NCI-H2171 treated with DMSO at 0.1 percent for 48 hours (cell line): Measurements from ENCODE around the gene AZU1.
"Not testable (repeated sequence)": the region's sequence is repeated elsewhere in the genome, so short reads cannot be mapped to it uniquely, and the experiment has no call there.

Experiments
- DNase-seq: peaks from one replicate; lab custom pipeline; 2025; lab: John Stamatoyannopoulos, UW

Gene AZU1

DNA sequence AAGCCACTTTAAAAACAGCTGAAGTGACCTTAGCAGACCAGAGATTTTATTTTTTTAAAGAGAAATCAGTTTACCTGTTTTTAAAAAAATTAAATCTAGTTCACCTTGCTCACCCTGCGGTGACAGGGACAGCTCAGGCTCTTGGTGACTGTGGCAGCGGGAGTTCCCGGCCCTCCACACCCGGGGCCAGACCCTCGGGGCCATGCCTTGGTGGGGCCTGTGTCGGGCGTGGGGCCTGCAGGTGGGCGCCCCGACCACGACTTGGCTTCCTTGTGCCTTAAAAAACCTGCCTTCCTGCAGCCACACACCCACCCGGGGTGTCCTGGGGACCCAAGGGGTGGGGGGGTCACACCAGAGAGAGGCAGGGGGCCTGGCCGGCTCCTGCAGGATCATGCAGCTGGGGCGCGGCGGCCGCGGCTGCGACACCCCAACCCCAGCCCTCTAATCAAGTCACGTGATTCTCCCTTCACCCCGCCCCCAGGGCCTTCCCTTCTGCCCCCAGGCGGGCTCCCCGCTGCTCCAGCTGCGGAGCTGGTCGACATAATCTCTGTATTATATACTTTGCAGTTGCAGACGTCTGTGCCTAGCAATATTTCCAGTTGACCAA is 16.7 kb upstream of the AZU1 start:
- DNase-seq = no peak

DNA sequence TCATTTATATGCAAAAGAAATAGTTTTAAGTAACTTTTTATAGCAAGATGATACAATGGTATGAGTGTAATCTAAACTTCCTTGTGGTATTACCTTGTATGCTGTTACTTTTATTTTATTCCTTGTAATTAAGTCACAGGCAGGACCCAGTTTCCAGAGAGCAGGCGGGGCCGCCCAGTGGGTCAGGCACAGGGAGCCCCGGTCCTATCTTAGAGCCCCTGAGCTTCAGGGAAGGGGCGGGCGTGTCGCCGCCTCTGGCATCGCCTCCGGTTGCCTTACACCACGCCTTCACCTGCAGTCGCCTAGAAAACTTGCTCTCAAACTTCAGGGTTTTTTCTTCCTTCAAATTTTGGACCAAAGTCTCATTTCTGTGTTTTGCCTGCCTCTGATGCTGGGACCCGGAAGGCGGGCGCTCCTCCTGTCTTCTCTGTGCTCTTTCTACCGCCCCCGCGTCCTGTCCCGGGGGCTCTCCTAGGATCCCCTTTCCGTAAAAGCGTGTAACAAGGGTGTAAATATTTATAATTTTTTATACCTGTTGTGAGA is 16.1 kb upstream of the AZU1 start:
- DNase-seq = no peak

- DNase-seq = no peak
These were observed 15.4 kb upstream of the AZU1 start for GRCh38 chr19:812049-812746.

DNA sequence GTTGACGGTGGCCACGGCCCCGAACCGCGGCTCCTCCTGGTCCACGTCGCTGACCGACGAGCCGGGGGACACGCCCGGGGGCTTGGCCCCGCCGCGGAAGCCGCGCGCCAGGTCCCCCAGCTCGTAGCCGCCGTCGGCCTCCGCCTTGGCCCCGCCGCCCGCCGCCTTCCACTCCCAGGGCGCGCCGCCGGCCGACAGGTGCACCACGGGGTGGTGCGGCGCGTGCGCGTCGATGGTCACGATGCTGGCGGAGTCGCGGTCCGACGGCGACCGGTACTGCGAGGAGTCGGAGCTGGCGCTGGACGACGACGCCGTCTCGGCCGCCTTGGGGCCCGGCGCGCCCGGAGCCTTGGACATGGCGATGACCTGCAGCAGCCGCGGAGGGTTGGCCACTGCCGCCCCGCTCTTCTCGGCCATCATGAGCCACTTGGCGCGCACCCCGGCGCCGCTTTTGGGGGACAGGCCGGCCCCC is 14.9 kb upstream of the AZU1 start:
- DNase-seq = no peak

- DNase-seq = no peak
These were observed 14.2 kb upstream of the AZU1 start for GRCh38 chr19:813219-814151.

DNA sequence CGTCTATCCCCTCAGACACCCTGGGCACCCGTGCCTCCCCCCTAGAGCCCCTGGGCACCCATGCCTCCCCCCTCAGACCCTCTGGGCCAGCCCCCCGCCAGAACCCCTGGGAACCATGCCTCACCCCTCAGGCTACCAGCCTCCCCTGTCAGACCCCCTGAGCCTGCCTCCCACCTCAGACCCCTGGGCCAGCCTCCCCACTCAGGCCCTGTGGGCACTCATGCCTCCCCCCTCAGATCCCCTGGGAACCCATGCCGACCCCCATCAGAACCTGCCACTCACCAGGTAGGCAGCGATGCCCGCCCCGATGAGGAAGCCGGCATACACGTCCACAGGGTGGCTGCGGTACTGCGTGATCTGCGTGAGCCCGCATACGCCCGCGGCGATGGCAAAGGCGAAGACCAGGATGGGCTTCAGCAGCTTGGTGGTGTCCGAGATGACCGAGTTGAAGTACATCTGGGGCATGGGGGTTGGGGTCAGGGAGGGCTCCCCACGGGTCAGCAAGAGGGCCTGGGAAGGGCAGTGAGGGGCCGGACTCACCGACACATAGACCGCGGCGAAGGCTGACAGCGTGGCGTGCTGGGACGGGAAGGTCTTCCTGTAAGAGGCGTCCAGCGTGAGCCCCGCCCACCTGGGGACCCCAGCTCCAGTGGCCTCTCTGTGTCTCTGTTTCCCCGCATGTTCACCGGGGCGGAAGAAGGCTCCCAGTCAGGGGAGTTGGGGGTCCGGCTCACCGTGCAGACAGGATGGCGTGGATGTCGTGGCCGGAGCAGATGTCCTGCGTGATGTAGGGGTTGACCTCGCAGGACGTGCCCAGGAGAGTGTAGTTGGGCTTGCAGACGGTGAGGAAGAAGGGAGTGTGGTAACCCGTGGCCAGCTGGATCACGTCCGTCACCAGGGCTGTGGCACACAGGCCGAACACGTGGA is 13.2 kb upstream of the AZU1 start:
- no peak for DNase-seq

DNA sequence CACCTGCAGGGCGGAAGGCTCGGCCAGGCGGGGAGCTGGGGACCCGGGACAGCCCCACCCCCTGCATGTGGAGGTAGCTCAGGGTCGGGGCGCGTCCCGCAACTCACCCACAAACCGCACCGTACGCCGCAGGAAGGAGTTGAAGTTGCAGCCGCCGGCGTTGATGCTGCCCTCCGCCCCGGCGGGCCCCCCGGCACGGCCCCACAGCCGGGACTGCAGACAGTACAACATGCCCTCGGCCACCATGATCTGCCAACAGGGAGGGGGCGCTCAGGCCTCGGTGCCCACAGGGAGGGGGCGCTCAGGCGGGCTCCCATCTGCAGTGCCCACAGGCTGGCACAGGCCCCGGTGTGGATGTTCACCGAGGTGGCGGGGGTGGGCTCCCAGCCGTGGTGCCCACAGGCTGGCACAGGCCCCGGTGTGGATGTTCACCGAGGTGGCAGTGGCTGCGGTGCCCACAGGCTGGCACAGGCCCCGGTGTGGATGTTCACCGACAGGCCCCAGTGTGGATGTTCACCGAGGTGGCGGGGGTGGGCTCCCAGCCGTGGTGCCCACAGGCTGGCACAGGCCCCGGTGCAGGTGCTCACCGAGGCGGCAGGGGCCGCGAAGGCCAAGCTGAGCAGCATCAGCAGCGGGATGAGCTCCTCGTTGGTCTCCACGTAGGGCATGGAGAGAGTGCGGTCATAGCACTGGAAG is 12.4 kb upstream of the AZU1 start:
- DNase-seq = no peak

- DNase-seq = no peak
These were observed 11.7 kb upstream of the AZU1 start for GRCh38 chr19:815775-816499.

DNA sequence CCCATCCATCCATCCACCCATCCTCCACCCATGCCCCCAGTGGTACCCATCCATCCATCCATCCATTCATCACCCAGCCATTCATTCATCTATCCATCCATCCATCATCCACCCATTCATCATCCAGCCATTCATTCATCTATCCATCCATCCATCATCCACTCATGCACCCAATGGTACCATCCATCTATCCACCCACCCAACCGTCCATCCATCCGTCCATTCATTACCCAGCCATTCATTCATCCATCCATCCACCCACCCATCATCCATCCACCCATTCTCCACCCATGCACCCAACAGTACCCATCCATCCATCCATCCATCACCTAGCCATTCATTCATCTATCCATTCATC is 11.2 kb upstream of the AZU1 start:
- DNase-seq = no peak

DNA sequence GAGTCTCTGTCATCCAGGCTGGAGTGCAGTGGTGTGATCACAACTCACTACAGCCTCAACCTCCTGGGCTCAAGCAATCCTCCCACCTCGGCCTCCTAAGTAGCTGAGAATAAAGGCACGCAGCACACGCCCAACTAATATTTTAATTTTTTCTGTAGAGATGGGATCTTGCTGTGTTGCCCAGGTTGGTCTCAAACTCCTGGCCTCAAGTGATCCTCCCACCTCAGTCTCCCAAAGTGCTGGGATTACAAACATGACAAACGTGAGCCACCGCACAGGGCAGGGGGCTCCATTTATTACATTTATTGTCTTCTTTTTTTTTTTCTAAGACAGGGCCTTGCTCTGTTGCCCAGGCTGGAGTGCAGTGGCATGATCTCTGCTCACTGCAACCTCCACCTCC is 7.4 kb upstream of the AZU1 start:
- DNase-seq = not testable (repeated sequence)

GRCh38 chr19:821231-821824 is 6.3 kb upstream of the AZU1 start:
- DNase-seq = no peak

DNA sequence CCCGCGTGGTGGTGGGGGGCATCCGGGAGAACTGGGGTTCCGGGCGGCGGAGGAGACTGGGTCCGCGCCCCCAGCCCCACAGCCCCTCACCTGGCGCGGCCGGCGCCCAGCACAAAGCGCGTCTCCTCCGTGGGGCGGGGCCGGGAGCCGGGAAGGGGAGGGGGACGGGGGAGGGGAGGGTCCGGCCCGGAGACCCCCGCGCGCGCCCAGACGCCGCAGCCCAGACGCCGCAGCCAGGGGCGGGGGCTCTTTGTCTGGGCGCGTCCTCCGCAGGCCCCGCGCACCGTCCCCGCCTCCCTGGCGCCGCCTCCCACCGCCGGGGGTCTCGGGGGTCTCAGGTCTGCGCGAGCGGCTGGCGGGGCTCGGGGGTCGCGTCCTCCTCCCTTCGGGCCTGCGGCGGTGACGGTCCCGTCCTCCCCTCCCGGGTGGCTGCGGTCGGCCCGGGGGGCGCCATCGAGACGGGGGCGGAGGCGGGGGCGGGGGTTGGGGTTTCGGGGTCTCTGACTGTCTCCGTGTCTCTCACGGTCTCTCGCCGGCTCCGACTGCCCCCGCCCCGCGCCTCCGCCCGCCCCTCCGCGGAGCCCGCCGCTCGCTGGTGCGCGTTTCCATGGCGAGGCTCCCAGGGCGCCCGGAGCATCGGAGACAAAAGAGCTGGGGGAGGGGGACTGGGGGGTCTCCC is 5.7 kb upstream of the AZU1 start, which contains the start of gene PLPPR3:
Gene PLPPR3, minus strand, starts transcription at position 131 of the 679 bp plus-strand sequence. CDS start 396 bp downstream, outside the sequence.
- peak; percentile 13 for DNase-seq

DNA sequence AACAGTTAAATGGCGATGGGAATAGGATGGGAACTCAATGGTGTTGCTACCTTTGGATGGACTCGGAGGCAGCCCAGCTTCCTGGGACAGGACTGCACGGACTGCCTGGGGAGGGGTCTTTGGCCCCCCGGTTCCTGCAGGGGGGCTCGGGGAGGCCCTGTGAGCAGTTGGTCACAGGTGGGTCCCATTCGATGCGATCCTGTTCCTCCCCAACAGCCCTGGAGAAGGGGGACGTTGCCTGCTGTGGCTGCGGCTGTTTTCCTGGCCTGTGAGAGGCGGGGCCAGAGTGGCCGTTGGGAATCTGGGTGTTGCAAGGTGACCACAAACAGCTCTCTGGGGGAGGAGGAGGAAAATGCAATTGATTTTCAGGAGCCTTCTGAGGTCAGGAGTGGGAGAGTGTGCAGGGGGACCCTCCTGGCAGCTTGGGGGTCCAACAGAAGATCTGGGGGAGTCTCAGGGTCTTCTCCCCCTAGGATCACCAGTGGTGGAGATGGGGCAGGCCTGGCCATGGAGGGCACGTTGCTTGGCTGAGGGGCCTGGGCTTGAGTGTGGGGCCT is 4.0 kb upstream of the AZU1 start:
- DNase-seq = no peak

GRCh38 chr19:824885-825284 is 2.8 kb upstream of the AZU1 start:
- DNase-seq = no peak

- DNase-seq = no peak
These were observed 1.6 kb upstream of the AZU1 start for GRCh38 chr19:825897-826644.

DNA sequence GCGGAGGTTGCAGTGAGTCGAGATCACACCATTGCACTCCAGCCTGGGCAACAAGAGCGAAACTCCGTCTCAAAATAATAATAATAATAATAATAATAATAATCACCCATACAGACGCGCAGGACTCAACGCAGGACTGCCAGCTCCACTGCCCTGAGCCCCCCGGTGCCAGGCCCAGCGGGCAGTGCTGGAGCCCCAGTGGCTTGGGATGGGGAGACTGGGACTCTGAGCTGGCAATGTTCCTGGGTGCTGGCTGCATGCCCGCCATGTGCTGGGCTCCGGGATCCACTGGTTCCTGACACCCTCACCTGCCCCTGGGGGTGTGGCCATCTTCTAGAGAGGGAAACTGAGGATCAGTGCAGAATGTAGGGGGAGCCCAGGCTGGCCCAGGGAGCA is 325 bp upstream of the AZU1 start:
- DNase-seq = no peak

DNA sequence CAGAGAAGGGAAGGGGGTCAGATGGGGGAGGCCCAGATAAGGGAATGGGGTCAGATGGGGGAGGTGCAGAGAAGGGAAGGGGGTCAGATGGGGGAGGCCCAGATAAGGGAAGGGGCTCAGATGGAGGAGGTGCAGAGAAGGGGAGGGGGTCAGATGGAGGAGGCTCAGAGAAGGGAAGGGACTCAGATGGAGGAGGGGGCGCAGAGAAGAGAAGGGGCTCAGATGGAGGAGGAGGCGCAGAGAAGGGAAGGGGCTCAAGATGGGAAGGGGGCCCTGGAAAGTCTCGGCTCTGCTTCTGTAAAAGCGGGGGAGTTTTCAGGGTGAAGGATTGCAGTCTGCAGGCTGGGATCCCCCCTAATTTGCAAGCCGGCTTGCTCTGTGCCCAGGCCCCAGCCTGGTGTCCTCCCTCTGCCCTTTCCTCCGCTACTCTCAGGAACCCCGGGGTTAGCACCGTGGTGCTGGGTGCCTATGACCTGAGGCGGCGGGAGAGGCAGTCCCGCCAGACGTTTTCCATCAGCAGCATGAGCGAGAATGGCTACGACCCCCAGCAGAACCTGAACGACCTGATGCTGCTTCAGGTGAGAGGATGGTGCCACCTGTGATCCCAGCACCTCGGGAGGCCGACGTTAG is 1.6 kb downstream of the AZU1 start:
- DNase-seq = no peak
